Umbilical cord (tissue), 2 donors: ENCODE data around the gene CACNB4. TPM values are rescaled to one million over a fixed set of nuclear protein-coding genes. Genes with fewer than 3 reads are reported as not detected.

Source experiments
- DNase-seq: peaks from one replicate; pipeline ENCODE4 v3.0.0-alpha.2; 2015; ENCODE audit warnings: low spot score
- total RNA-seq: library from RNA; depleted of rRNA; stranded (reverse); fragments of >200 nt; gene quantifications from one replicate; pipeline ENCODE4 v1.2.3, GENCODE V29; 2014; ENCODE audit warnings: low replicate concordance; ENCODE audit not compliant: insufficient read depth

CACNB4 gene
- total RNA-seq, 1 donor from 2014 or later: 40.2 TPM

GRCh38 chr2:151786483-151786882 lies 312.4 kb downstream of the CACNB4 start:
- DNase-seq: no peak

GRCh38 chr2:151786077-151786476 lies 312.8 kb downstream of the CACNB4 start:
- DNase-seq: no peak

- DNase-seq: no peak
Measured at GRCh38 chr2:151783133-151783520, 315.7 kb downstream of the CACNB4 start.

Other genes starting within 250 kb of the CACNB4 start
- gene STAM2, start 76.7 kb upstream of the CACNB4 start, total RNA-seq: 48.2 TPM
- 23.4 TPM for gene FMNL2, start 236.1 kb upstream of the CACNB4 start, total RNA-seq